ENCODE results near the gene ACBD4. TPM values are rescaled to one million over a fixed set of nuclear protein-coding genes. Genes with fewer than 3 reads are reported as not detected.
A peak's percentile ranks its signal among the peaks of the same experiment; 100 is the strongest.

The ACBD4 gene
- total RNA-seq, 4 donors from 2014 or later: 6.2 to 37.7 (median 10.9) TPM

DNA sequence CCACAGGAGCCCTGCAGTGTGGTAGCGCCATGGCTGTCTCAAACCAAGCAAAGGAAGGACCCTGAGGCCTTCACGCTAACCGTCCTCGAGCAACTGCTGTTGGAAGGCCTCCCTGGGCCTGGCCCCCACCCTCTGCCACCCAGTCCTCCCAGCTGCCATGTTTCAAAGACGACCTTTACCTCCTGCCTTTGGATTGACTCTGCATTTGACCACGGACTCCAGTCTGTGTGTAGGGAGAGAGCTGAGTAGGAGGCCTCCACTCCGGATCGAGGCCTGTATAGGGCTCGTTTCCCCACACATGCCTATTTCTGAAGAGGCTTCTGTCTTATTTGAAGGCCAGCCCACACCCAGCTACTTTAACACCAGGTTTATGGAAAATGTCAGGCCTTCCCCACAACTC is 27.4 kb upstream of the ACBD4 start:
- TF ChIP-seq POLR2AphosphoS5 (IDR thresholded peaks at IDR 0.05) (no peak), POLR2A (IDR thresholded peaks at IDR 0.05) (no peak), CTCF (IDR thresholded peaks at IDR 0.05) (no peak), EP300 (IDR thresholded peaks at IDR 0.05) (no peak)
- H3K27me3 ChIP-seq: no peaks in the 10 kb centered on the region
- H3K27ac ChIP-seq: no peak overlapping the region
- WGBS: 71% methylated on average over 8 of the region's 9 CpGs
- peaks cover 30% of the 10 kb centered on the region for H3K4me1 ChIP-seq
- DNase-seq (ENCODE audit: low spot score in 2 of 2): no peak
- H3K4me3 ChIP-seq: no peak overlapping the region
- peaks cover 63% of the 10 kb centered on the region for H3K36me3 ChIP-seq
- no peaks in the 10 kb centered on the region for H3K9me3 ChIP-seq

DNA sequence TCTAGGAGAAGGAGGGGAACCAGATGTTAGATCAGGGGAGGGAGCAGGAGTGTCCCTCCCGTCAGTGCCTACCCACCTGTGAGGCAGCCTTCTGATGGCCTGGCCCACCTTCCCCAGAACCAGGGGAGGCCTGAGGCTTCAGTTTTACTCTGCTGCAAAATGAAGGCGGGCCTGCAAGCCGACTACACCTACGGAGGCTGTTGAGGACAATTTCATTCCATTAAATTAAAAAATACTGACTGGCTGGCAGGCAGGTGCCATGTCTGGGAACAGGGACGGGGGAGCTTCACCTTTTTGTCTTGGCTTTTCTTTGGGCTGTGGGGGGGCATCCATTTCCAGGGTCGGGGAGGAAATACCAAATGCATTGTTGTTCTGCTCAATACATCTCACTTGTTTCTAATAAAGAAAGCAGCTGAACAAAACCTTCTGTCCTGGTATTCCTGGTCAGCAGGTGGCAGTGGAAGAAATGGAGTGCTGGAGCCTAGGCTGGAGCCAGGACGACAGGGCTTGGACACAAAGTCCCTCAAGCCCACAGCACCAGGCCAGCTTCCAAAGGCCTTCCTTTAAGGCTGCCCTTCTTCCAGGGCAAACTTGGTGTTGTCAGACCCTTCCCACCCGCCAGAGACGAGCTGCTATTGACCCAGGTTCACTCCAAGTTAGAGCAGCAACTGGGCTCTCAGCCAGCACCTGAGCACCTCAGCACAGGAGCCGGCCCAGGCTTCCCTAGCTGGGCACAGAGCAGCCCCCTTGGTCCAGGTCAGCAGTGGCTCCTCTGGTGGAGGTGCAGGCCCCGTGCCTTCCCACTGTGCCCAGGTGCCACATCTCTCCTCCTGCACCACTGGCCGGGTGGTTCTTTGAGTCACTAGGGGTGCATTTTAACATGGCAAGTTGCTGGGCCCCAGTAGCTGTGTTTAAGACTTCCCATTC is 26.6 kb upstream of the ACBD4 start:
- WGBS: 82% methylated on average over 12 of the region's 12 CpGs
- Histone ChIP-seq H3K27me3 (no peaks in the 10 kb centered on the region), H3K36me3 (peaks cover 59% of the 10 kb centered on the region), H3K4me3 (no peak overlapping the region), H3K4me1 (peaks cover 26% of the 10 kb centered on the region), H3K27ac (no peak overlapping the region), H3K9me3 (no peaks in the 10 kb centered on the region)
- no peak for TF ChIP-seq POLR2A (IDR thresholded peaks at IDR 0.05)
- no peak for TF ChIP-seq POLR2AphosphoS5 (IDR thresholded peaks at IDR 0.05)
- TF ChIP-seq CTCF (IDR thresholded peaks at IDR 0.05): no peak
- no peak for TF ChIP-seq EP300 (IDR thresholded peaks at IDR 0.05)
- DNase-seq (ENCODE audit: low spot score in 2 of 2): no peak

- peaks cover 26% of the 10 kb centered on the region for H3K4me1 ChIP-seq
- WGBS: 53% methylated on average over 6 of the region's 16 CpGs
- no peak overlapping the region for H3K4me3 ChIP-seq
- DNase-seq (ENCODE audit: low spot score in 2 of 2): no peak
- no peaks in the 10 kb centered on the region for H3K9me3 ChIP-seq
- peaks cover 39% of the 10 kb centered on the region for H3K36me3 ChIP-seq
- H3K27ac ChIP-seq: peak overlapping the region; percentile 56
- no peak for TF ChIP-seq EP300 (IDR thresholded peaks at IDR 0.05)
- TF ChIP-seq CTCF (IDR thresholded peaks at IDR 0.05): no peak
- TF ChIP-seq POLR2AphosphoS5 (IDR thresholded peaks at IDR 0.05): no peak
- no peak for TF ChIP-seq POLR2A (IDR thresholded peaks at IDR 0.05)
- H3K27me3 ChIP-seq: no peaks in the 10 kb centered on the region
Observed at GRCh38 chr17:45110676-45111611, 24.5 kb upstream of the ACBD4 start.

- Histone ChIP-seq H3K36me3 (peaks cover 29% of the 10 kb centered on the region), H3K27me3 (no peaks in the 10 kb centered on the region), H3K4me1 (peaks cover 26% of the 10 kb centered on the region), H3K9me3 (no peaks in the 10 kb centered on the region), H3K4me3 (no peak overlapping the region), H3K27ac (peak overlapping the region; percentile 56)
- WGBS: 81% methylated on average over 11 of the region's 11 CpGs
- DNase-seq (ENCODE audit: low spot score in 2 of 2): no peak
- TF ChIP-seq POLR2A (IDR thresholded peaks at IDR 0.05): no peak
- no peak for TF ChIP-seq POLR2AphosphoS5 (IDR thresholded peaks at IDR 0.05)
- TF ChIP-seq EP300 (IDR thresholded peaks at IDR 0.05): no peak
- TF ChIP-seq CTCF (IDR thresholded peaks at IDR 0.05): no peak
Observed at GRCh38 chr17:45111850-45112249, 23.6 kb upstream of the ACBD4 start.

All from suprapubic skin (tissue), 4 donors.